Right renal pelvis (tissue), 4 donors: Measurements from ENCODE around the gene SCAPER. TPM values are rescaled to one million over a fixed set of nuclear protein-coding genes. Genes with fewer than 3 reads are reported as not detected.
"Not testable (repeated sequence)": the region's sequence is repeated elsewhere in the genome, so short reads cannot be mapped to it uniquely, and the experiment has no call there.

Experiments
- DNase-seq, 4 donors: peaks; one replicate each; pipeline ENCODE4 v3.0.0-alpha.2; 2013; ENCODE audit warnings: low read depth in 4 of 4, low spot score in 3 of 4, missing footprints in 1 of 4
- polyA plus RNA-seq, 4 donors: library from polyadenylated mRNA; unstranded; fragments of 120-200 nt; gene quantifications; one replicate each; pipeline ENCODE4 v1.2.1, GENCODE V29; 2013; ENCODE audit not compliant: insufficient read length in 4 of 4

The SCAPER gene
- polyA plus RNA-seq, 4 donors: 24.9 to 30.0 (median 28.0) TPM

GRCh38 chr15:76912430-76912829 lies 7.3 kb upstream of the SCAPER start:
- no peak for DNase-seq

DNA sequence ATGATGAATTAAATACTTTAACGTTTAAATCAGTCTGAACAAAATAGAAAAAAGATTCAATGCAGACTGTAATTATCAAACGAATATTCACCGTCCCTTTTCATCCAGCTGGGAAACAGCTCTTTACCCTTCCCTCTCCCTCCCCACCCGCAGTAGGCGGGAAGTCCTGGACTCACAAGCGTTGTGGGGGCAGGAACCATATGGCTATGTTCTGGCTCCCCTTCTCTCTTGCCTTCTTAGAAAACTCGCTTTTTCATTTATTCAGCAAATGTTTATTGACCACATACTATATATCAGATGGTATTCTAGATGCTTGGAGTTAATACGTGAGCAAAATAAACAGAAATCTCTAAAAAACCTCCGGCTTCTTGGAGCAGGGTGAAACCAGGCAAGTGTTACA lies 715 bp upstream of the SCAPER start:
- DNase-seq: peak in 2 of 4 donors; percentile 11 to 13

DNA sequence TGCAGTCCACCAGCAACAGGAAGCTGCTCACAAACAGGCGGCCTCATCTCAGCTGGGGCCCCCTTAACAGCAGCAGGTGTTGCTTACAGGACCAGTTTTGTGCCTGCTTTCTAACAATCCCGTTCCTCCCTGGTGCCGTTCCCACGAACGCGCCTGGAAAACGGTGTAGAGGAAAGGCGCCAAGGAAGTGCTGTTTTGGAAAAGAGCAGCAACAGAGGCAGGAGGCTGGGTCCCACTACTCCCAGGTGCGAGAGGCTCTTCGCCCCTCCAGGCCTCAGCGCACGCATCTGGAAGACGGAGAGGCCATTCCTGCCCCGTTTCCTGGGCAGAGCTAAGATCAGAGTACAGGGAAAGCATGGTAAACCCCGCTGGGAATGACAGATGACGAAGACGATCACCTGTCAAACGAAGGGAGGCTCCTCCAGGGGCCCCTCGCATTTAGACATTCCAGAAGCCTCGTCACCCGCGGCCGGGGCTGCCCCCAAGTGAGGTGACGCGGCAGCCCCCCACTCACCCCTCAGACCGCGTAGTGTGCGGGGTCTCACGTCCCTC lies 603 bp downstream of the SCAPER start:
- DNase-seq: peak; percentile 14 to 34 (median 30)

DNA sequence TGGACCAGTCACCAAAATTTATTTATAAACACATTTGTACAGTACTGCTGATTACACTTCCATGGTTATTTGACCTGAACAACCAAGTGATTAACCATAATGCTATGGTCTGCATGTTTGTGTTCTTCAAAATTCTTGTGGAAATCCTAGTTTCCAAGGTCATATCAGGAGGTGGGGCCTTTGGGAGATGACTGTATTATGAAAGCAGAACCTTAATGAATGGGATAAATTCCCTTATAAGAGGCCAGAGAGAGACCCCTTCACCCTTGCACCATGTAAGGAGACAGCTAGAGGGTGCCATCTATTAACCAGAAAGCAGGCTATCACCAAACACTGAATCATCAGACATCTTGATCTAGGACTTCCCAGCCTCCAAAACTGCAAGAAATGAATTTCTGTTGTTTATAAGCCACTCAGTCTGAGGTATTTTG lies 1.9 kb downstream of the SCAPER start:
- DNase-seq: no peak

DNA sequence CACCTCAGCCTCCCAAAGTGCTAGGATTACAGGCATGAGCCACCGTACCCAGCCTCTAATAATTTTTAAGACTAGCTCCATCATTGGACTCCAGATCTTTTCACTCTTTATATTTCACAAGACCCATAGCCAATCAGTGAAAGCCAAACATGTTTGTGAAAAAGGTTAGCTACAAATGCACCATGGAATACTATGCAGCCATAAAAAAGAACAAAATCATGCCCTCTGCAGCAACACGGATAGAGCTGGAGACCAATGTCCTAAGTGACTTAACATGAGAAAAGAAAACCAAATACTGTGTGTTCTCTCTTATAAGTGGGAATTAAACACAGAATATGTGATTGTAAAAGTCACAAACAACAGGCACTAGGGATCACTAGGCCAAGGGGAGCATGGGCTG lies 3.2 kb downstream of the SCAPER start:
- no peak for DNase-seq

GRCh38 chr15:76899931-76900310 lies 5.2 kb downstream of the SCAPER start:
- DNase-seq: not testable (repeated sequence)

GRCh38 chr15:76899176-76899930 lies 5.8 kb downstream of the SCAPER start:
- not testable (repeated sequence) for DNase-seq

GRCh38 chr15:76898102-76898501 lies 7.0 kb downstream of the SCAPER start:
- DNase-seq: no peak

GRCh38 chr15:76894174-76894573 lies 11.0 kb downstream of the SCAPER start:
- DNase-seq: no peak

DNA sequence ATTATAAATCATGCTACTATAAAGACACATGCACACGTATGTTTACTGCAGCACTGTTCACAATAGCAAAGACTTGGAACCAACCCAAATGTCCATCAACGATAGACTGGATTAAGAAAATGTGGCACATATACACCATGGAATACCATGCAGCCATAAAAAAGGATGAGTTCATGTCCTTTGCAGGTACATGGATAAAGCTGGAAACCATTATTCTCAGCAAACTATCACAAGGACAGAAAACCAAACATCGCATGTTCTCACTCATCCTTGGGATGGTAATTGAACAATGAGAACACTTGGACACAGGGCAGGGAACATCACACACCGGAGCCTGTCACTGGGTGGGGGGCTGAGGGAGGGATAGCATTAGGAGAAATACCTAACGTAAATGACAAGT lies 12.3 kb downstream of the SCAPER start:
- not testable (repeated sequence) for DNase-seq

DNA sequence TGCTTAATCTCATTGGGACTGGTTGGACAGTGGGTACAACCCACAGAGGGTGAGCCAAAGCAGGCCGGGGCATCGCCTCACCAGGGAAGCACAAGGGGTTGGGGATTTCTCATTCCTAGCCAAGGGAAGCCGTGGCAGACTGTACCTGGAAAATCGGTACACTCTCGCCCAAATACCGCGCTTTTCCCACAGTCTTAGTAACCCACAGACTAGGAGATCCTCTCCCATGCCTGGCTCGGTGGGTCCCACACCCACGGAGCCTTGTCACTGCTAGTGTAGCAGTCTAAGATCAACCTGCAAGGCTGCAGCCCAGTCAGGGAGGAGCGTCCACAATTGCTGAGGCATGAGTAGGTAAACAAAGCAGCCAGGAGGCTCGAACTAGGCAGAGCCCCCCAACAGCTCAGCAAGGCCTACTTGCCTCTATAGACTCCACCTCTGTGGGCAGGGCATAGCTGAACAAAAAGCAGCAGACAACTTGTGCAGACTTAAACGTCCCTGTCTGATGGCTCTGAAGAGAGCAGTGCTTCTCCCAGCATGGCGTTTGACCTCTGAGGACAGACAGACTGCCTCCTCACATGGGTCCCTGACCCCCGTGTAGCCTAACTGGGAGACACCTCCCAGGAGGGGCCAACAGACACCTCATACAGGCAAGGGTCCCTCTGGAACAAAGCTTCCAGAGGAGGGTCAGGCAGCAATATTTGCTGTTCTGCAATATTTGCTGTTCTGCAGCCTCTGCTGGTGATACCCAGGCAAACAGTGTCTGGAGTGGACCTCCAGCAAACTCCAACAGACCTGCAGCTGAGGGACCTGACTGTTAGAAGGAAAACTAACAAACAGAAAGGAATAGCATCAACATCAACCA lies 17.6 kb downstream of the SCAPER start:
- DNase-seq: not testable (repeated sequence)

- no peak for DNase-seq
These were observed 19.9 kb downstream of the SCAPER start for GRCh38 chr15:76885212-76885611.

- no peak for DNase-seq
These were observed 29.2 kb downstream of the SCAPER start for GRCh38 chr15:76875911-76876310.

- DNase-seq: not testable (repeated sequence)
These were observed 32.1 kb downstream of the SCAPER start for GRCh38 chr15:76873066-76873465.

- no peak for DNase-seq
These were observed 33.2 kb downstream of the SCAPER start for GRCh38 chr15:76871930-76872329.

DNA sequence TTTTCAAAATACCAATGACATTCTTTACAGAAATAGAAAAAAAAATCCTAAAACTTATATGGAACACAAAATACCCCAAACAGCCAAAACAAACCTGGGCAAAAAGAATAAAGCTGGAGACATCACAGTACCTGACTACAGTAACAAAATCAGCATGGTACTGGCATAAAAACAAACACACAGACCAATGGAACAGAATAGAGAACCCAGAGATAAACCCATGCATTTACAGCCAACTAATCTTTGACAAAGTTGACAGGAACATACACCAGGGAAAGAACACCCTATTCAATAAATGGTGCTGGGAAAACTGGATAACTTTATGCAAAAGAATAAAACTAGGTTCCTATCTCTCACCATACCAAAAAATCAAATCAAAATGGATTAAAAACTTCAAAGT lies 36.4 kb downstream of the SCAPER start:
- no peak for DNase-seq

DNA sequence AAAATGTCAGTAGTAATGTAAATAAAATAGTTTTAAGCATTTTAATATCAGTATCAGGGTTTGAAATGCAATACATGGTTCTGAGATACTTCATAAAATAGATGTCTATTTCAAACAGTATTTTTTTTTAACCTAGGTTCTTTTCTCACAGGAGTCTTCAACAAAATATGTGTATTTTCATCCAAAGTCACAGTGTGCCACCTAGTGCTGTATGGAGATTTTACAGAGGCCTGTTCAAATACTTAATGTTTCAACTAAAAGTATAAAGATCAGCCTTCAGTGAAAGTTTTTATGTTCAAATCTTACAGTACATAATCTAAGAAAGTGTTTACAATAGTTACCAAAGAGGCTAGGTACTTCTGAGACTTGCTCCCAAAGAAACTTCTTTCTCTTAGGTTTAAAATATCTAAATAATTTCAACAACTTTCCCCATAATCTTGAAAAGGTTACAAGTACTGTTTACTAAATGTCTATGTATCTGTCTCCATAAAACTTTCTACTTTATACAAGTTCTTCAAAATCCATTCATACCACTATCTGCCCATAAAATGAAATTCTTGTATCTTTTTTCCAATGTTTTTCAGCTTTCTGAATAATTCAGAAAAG lies 38.3 kb downstream of the SCAPER start:
- DNase-seq: peak in 3 of 4 donors; percentile 10 to 23 (median 22)

DNA sequence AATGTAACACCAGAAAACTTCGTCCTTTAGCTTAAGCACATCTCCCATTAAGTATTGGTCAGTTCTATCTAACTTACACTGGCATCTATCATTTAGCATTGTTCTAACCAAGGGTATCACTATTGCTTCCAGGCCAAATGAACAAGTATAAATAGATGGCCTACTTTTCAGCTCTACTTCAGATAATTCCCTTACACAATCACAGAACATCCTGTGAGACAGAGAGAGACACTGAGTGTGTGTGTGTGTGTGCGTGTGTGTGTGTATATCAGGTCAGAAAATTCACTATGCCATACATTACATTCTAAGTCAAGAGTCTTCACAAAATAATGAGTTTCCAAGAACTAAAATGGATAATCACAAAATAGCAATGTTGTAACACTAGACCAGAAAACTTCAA lies 39.1 kb downstream of the SCAPER start:
- no peak for DNase-seq

DNA sequence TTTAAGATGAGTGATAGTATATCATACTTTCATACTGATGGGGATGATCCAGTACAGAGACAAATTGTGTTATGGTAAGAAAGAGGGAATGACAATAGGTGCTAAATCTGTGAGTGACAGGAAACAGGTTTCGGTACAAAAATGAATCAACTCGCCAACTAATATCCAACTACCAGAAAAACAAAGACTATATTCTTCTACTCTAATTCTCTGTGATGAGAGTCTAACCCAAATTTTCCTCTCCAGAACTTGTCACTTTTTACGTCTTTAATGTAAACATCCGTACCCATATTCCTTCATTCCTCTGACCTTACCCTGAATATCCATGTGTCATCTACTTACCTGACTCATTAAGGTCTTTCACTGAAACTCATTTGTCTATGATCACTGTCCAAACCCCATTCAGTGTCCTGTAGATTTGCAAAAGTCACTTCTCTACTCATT lies 39.6 kb downstream of the SCAPER start:
- DNase-seq: no peak

GRCh38 chr15:76864586-76864985 lies 40.6 kb downstream of the SCAPER start:
- DNase-seq: no peak

- DNase-seq: no peak
These were observed 41.4 kb downstream of the SCAPER start for GRCh38 chr15:76863693-76864092.
